Measurements from ENCODE around the gene WDR88. TPM values are rescaled to one million over a fixed set of nuclear protein-coding genes. Genes with fewer than 3 reads are reported as not detected.
A peak's percentile ranks its signal among the peaks of the same experiment; 100 is the strongest.

WDR88 gene
- total RNA-seq, 1 donor from 2014 or later, result not detected

GRCh38 chr19:33168528-33168927, 36.6 kb downstream of the WDR88 start:
- no peak for DNase-seq (ENCODE audit: extremely low spot score in 2 of 2)
- Histone ChIP-seq H3K9me3 (no peaks in the 10 kb centered on the region), H3K27ac (no peak overlapping the region), H3K4me3 (no peak overlapping the region), H3K36me3 (no peaks in the 10 kb centered on the region), H3K4me1 (no peaks in the 10 kb centered on the region), H3K27me3 (no peaks in the 10 kb centered on the region)
- no peak for TF ChIP-seq POLR2AphosphoS5 (IDR thresholded peaks at IDR 0.05; ENCODE audit: insufficient read depth in 1 of 2, low read depth in 1 of 2)
- no peak for TF ChIP-seq CTCF (IDR thresholded peaks at IDR 0.05)
- no peak for TF ChIP-seq POLR2A (IDR thresholded peaks at IDR 0.05)
- intact Hi-C loops (cut with DNase I), result no loop called here

GRCh38 chr19:33171222-33171795, 39.4 kb downstream of the WDR88 start:
- intact Hi-C loops (cut with DNase I), result no loop called here
- no peaks in the 10 kb centered on the region for H3K27me3 ChIP-seq
- no peaks in the 10 kb centered on the region for H3K36me3 ChIP-seq
- TF ChIP-seq POLR2A (IDR thresholded peaks at IDR 0.05), result no peak
- TF ChIP-seq CTCF (IDR thresholded peaks at IDR 0.05), result no peak
- no peak for TF ChIP-seq POLR2AphosphoS5 (IDR thresholded peaks at IDR 0.05; ENCODE audit: insufficient read depth in 1 of 2, low read depth in 1 of 2)
- DNase-seq (ENCODE audit: extremely low spot score in 2 of 2), result no peak
- no peak overlapping the region for H3K27ac ChIP-seq
- H3K4me3 ChIP-seq, result no peak overlapping the region
- H3K4me1 ChIP-seq, result peaks cover 11% of the 10 kb centered on the region
- no peaks in the 10 kb centered on the region for H3K9me3 ChIP-seq

- H3K36me3 ChIP-seq, result no peaks in the 10 kb centered on the region
- H3K9me3 ChIP-seq, result no peaks in the 10 kb centered on the region
- no peak for DNase-seq (ENCODE audit: extremely low spot score in 2 of 2)
- intact Hi-C loops (cut with DNase I), result no loop called here
- no peak overlapping the region for H3K4me3 ChIP-seq
- TF ChIP-seq CTCF (IDR thresholded peaks at IDR 0.05) (no peak), POLR2A (IDR thresholded peaks at IDR 0.05) (no peak), POLR2AphosphoS5 (IDR thresholded peaks at IDR 0.05; ENCODE audit: insufficient read depth in 1 of 2, low read depth in 1 of 2) (no peak)
- H3K27me3 ChIP-seq, result no peaks in the 10 kb centered on the region
- H3K4me1 ChIP-seq, result peaks cover 11% of the 10 kb centered on the region
- no peak overlapping the region for H3K27ac ChIP-seq
Measured at GRCh38 chr19:33171916-33172359, 40.0 kb downstream of the WDR88 start.

- no peaks in the 10 kb centered on the region for H3K9me3 ChIP-seq
- TF ChIP-seq CTCF (IDR thresholded peaks at IDR 0.05), result no peak
- TF ChIP-seq POLR2AphosphoS5 (IDR thresholded peaks at IDR 0.05; ENCODE audit: insufficient read depth in 1 of 2, low read depth in 1 of 2), result no peak
- no peak for TF ChIP-seq POLR2A (IDR thresholded peaks at IDR 0.05)
- no peaks in the 10 kb centered on the region for H3K27me3 ChIP-seq
- H3K36me3 ChIP-seq, result no peaks in the 10 kb centered on the region
- H3K4me1 ChIP-seq, result peaks cover 26% of the 10 kb centered on the region
- no peak overlapping the region for H3K27ac ChIP-seq
- no peak overlapping the region for H3K4me3 ChIP-seq
- intact Hi-C loops (cut with DNase I), result no loop called here
- no peak for DNase-seq (ENCODE audit: extremely low spot score in 2 of 2)
Measured at GRCh38 chr19:33174186-33174585, 42.3 kb downstream of the WDR88 start.

GRCh38 chr19:33175156-33175782, 43.4 kb downstream of the WDR88 start:
- TF ChIP-seq POLR2A (IDR thresholded peaks at IDR 0.05) (no peak), CTCF (IDR thresholded peaks at IDR 0.05) (no peak)
- peak overlapping the region; percentile 93 for H3K27ac ChIP-seq
- H3K27me3 ChIP-seq, result no peaks in the 10 kb centered on the region
- peaks cover 26% of the 10 kb centered on the region for H3K4me1 ChIP-seq
- H3K9me3 ChIP-seq, result no peaks in the 10 kb centered on the region
- H3K4me3 ChIP-seq, result no peak overlapping the region
- no peak for DNase-seq (ENCODE audit: extremely low spot score in 2 of 2)
- no peaks in the 10 kb centered on the region for H3K36me3 ChIP-seq
- intact Hi-C loops (cut with DNase I), result no loop called here

All from vagina (tissue), 2 donors.